Activated CD8-positive, alpha-beta T cell treated with anti-CD3 and anti-CD28 coated beads for 36 hours (primary cell): Measurements from ENCODE around the gene CRMP1. TPM values are rescaled to one million over a fixed set of nuclear protein-coding genes. Genes with fewer than 3 reads are reported as not detected.

ENCODE experiments used
- ATAC-seq: fragments of 200-7000 bp; cut with Tn5 transposase; one replicate; pipeline ENCODE4 v1.10.0; 2021; ENCODE audit warnings: mild to moderate bottlenecking, moderate library complexity
- CTCF ChIA-PET: fragments of 350-600 bp; sonication (Branson Sonifier 250); formaldehyde crosslinking; loops from one replicate; lab custom pipeline; 2021; ENCODE audit warnings: antibody characterized with exemption; lab: Charles Lee
- POLR2A ChIA-PET: fragments of 350-600 bp; sonication (Branson Sonifier 250); formaldehyde crosslinking; loops from one replicate; lab custom pipeline; 2021; ENCODE audit warnings: antibody characterized with exemption; lab: Charles Lee
- DNase-seq: peaks from one replicate; pipeline ENCODE4 v3.0.0-alpha.2; 2020
- H3K27ac Mint-ChIP-seq: one replicate; pipeline ENCODE4 v1.8.0; 2021; ENCODE audit warnings: mild to moderate bottlenecking, mixed read lengths
- H3K27me3 Mint-ChIP-seq: one replicate; pipeline ENCODE4 v1.8.0; 2021; ENCODE audit warnings: mixed read lengths
- H3K36me3 Mint-ChIP-seq: one replicate; pipeline ENCODE4 v1.8.0; 2021; ENCODE audit warnings: low read depth, mixed read lengths
- H3K4me1 Mint-ChIP-seq: one replicate; pipeline ENCODE4 v1.8.0; 2021; ENCODE audit warnings: low read depth, mixed read lengths
- H3K4me3 Mint-ChIP-seq: one replicate; pipeline ENCODE4 v1.8.0; 2021; ENCODE audit warnings: mild to moderate bottlenecking, moderate library complexity, mixed read lengths
- H3K9me3 Mint-ChIP-seq: one replicate; pipeline ENCODE4 v1.8.0; 2021; ENCODE audit warnings: mixed read lengths
- CTCF ChIP-seq: fragments of 200-600 bp; IDR thresholded peaks from one replicate; pipeline ENCODE4 v1.8.0; 2022; ENCODE audit warnings: antibody characterized with exemption, mild to moderate bottlenecking
- intact Hi-C: fragments of 100-400 bp; cut with micrococcal nuclease; formaldehyde crosslinking; loops from one replicate; pipeline ENCODE4 v1.10.0; 2022
- total RNA-seq, 2 experiments: library from RNA; stranded (reverse); gene quantifications; one replicate each; pipeline ENCODE4 v1.2.3, GENCODE V29; 2021

The CRMP1 gene
- total RNA-seq, 2 experiments from 2014 or later: not detected

DNA sequence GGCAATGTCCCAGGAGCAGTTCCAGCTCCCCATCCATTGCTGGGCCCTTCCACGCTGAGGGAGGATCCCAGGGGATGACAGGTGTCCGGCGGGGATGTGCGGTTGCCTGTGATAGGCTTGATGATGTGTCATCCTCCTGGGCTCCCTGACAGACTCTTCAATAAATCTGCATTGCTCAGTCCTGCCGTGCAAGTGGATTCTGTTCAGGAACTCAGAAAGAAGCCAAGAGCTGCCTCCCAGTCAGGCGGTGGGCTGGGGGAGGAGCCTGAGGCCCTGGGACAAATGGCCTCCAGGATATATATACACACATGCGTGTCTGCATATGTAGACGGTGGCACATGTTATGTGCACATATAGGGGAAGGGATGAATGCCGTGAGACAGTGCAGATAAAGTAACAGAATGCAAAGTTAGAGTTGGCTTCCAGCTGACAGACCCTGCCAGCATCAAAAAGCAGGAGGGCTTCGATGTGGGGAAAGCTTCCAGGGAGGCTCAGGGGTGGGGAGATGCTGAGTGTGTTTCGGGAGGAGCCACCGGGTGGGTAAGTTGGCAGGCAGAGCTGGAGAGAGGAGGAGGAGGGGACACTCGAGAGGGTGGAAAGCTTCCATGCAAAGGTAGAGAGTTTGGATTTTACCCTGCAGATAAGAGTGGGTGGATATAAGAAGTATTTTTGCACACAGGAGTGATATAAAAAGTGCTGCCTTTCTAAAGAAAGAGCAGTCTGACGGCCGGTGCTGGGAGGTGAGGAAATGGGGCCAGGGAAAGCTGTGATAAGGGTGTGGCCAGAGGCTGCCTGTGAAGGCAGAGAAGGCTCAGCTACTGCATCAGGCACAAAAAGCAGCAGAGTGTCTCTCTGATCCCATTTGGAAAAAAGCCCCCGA, 28.5 kb upstream of the CRMP1 start:
- Mint-ChIP-seq H3K4me1 (no peaks in the 10 kb centered on the region), H3K27me3 (peaks cover 4% of the 10 kb centered on the region), H3K36me3 (no peaks in the 10 kb centered on the region), H3K9me3 (no peaks in the 10 kb centered on the region), H3K27ac (no peak overlapping the region), H3K4me3 (no peak overlapping the region)
- intact Hi-C loops: no loop called here
- ATAC-seq (no peak), DNase-seq (no peak)
- TF ChIP-seq CTCF: no peak
- POLR2A ChIA-PET: no interaction called here
- CTCF ChIA-PET: no interaction called here

DNA sequence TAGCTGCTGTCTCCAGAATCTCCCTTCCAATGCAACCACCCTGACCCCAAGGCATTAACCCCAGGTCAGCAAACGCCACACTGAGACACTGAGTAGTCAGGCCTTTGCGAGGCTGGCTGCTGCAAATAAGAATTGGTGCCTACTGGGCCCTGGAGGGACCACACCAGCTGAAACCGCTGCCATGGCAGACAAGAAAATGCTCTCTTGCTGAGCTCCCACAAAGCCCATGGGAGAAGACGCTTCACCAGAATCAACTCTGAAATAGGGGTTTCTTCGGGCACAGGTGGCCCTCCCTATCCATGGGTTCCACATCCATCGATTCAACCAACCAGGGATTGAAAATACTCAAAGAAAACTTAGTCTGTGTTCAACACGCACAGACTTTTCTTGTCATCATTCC, 26.7 kb upstream of the CRMP1 start:
- intact Hi-C loops: no loop called here
- peaks cover 4% of the 10 kb centered on the region for H3K27me3 Mint-ChIP-seq
- ChIA-PET POLR2A (no interaction called here), CTCF (no interaction called here)
- H3K4me3 Mint-ChIP-seq: no peak overlapping the region
- ATAC-seq: no peak
- H3K4me1 Mint-ChIP-seq: no peaks in the 10 kb centered on the region
- H3K36me3 Mint-ChIP-seq: no peaks in the 10 kb centered on the region
- no peaks in the 10 kb centered on the region for H3K9me3 Mint-ChIP-seq
- TF ChIP-seq CTCF: no peak
- H3K27ac Mint-ChIP-seq: no peak overlapping the region
- DNase-seq: no peak

GRCh38 chr4:5919044-5919443, 26.2 kb upstream of the CRMP1 start:
- ATAC-seq (no peak), DNase-seq (no peak)
- intact Hi-C loops: no loop called here
- no peaks in the 10 kb centered on the region for H3K4me1 Mint-ChIP-seq
- TF ChIP-seq CTCF: no peak
- H3K36me3 Mint-ChIP-seq: no peaks in the 10 kb centered on the region
- H3K27me3 Mint-ChIP-seq: peaks cover 4% of the 10 kb centered on the region
- ChIA-PET POLR2A (no interaction called here), CTCF (no interaction called here)
- H3K9me3 Mint-ChIP-seq: no peaks in the 10 kb centered on the region
- H3K27ac Mint-ChIP-seq: no peak overlapping the region
- H3K4me3 Mint-ChIP-seq: no peak overlapping the region

DNA sequence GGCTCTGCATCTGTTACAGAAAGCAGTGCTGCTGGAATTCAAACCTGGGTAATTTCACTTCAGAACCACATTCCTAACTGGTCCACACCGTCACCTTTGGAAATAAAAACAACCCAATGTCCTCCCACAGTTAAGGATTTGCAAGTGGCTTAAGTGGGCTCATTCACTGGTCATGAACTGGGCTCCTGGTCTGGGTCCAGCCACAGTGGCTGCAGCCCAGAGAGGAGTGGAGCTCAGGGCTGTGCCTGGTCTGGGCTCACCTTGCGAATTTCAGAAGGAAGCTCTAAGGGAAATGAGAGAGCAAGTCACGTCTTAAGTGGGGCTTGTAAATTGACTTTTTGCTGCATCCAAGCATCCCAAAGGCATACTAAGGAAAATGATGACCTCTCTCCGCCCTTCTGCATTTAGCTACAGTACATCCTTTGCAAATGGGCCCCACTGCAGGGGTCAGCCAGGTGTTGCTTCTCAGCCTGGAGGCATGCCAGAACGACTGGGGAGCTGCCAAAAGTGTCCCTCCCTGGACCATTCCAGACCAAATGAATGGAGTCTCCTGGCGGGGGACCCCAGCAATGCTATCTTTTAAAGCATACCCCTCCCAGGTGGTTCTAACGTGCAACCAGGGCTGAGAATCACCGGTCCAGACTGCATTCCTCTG, 25.6 kb upstream of the CRMP1 start:
- intact Hi-C loops: no loop called here
- DNase-seq (no peak), ATAC-seq (no peak)
- CTCF ChIA-PET: no interaction called here
- Mint-ChIP-seq H3K4me3 (no peak overlapping the region), H3K4me1 (no peaks in the 10 kb centered on the region), H3K36me3 (no peaks in the 10 kb centered on the region), H3K9me3 (no peaks in the 10 kb centered on the region), H3K27ac (no peak overlapping the region), H3K27me3 (peaks cover 4% of the 10 kb centered on the region)
- POLR2A ChIA-PET: no interaction called here
- no peak for TF ChIP-seq CTCF

- H3K27ac Mint-ChIP-seq: no peak overlapping the region
- intact Hi-C loops: no loop called here
- ATAC-seq (no peak), DNase-seq (no peak)
- no peaks in the 10 kb centered on the region for H3K9me3 Mint-ChIP-seq
- H3K27me3 Mint-ChIP-seq: peaks cover 2% of the 10 kb centered on the region
- no peak for TF ChIP-seq CTCF
- ChIA-PET CTCF (no interaction called here), POLR2A (no interaction called here)
- H3K4me1 Mint-ChIP-seq: no peaks in the 10 kb centered on the region
- no peak overlapping the region for H3K4me3 Mint-ChIP-seq
- H3K36me3 Mint-ChIP-seq: no peaks in the 10 kb centered on the region
These were observed 24.8 kb upstream of the CRMP1 start for GRCh38 chr4:5917672-5918071.
